ENCODE results near the gene DIS3L2.
"Not testable (repeated sequence)": the region's sequence is repeated elsewhere in the genome, so short reads cannot be mapped to it uniquely, and the experiment has no call there.

DIS3L2 gene

DNA sequence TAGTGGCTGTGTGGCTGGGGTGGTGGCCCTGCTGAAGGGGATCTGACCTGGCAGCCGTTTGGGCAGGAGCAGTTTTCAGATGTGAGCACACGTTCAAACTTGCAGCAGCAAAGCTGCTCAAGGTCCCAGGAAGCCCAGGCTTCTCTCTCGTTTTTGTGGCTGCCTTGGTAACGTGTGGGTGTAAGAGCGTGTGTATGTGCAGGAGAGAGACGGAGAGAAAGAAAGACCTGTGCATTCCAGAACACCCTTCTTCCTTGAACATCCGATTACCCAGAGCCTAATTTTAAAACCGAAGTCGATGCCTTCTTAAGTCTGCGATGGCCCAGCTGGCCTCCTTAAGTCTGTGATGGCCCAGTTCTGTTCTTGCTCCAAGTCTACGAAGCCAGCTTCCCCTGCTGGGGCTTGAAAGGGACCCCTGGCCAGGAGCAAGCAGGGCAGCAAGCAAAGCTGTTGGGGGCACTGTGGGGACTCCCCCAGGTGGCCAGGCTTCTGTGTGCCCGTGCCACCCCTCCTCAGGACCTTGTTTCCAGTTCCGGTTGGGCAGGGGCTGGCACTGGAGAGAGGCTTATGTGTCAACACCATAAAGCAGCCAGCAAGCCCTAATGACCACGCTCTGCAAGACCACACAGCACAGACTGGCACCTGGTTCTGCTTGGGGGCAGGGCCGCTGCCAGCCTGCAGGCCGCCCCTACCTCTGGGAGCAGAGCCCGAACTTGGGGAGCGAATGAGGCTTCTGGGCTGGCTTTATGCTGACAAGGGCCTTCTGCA lies 361.2 kb downstream of the DIS3L2 start:
- Histone ChIP-seq H3K36me3 (ENCODE audit: insufficient read depth, low read length) (no peaks in the 10 kb centered on the region), H3K27me3 (ENCODE audit: insufficient read depth, low read length, poor library complexity, severe bottlenecking) (no peaks in the 10 kb centered on the region), H3K9me3 (ENCODE audit: insufficient read depth, low read depth, low read length) (no peaks in the 10 kb centered on the region), H3F3A (ENCODE audit: low read depth) (no peaks in the 10 kb centered on the region), H3K4me2 (ENCODE audit: low read depth, low read length, poor library complexity, severe bottlenecking) (no peak overlapping the region), H3K9me2 (replicated peaks; ENCODE audit: low read depth, low read length) (no peaks in the 10 kb centered on the region), H3K4me1 (ENCODE audit: insufficient read depth, low read length, poor library complexity, severe bottlenecking) (peaks cover 54% of the 10 kb centered on the region), H3K79me2 (ENCODE audit: insufficient read depth, low read length) (no peaks in the 10 kb centered on the region; the same call in 1 of the 2 replicates), H2AFZ (ENCODE audit: low read length) (no peak overlapping the region), H4K20me1 (ENCODE audit: insufficient read depth, low read length, poor library complexity, severe bottlenecking) (peaks cover 3% of the 10 kb centered on the region), H3K4me3 (ENCODE audit: low read length, poor library complexity, severe bottlenecking) (no peak overlapping the region), H3K9ac (ENCODE audit: low read depth, low read length, poor library complexity, severe bottlenecking) (peak overlapping the region; percentile 27)
- TF ChIP-seq EZH2phosphoT487 (IDR thresholded peaks at IDR 0.05; ENCODE audit: borderline replicate concordance): no peak
- TF ChIP-seq, protein P1, sequence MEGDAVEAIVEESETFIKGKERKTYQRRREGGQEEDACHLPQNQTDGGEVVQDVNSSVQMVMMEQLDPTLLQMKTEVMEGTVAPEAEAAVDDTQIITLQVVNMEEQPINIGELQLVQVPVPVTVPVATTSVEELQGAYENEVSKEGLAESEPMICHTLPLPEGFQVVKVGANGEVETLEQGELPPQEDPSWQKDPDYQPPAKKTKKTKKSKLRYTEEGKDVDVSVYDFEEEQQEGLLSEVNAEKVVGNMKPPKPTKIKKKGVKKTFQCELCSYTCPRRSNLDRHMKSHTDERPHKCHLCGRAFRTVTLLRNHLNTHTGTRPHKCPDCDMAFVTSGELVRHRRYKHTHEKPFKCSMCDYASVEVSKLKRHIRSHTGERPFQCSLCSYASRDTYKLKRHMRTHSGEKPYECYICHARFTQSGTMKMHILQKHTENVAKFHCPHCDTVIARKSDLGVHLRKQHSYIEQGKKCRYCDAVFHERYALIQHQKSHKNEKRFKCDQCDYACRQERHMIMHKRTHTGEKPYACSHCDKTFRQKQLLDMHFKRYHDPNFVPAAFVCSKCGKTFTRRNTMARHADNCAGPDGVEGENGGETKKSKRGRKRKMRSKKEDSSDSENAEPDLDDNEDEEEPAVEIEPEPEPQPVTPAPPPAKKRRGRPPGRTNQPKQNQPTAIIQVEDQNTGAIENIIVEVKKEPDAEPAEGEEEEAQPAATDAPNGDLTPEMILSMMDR (conservative IDR thresholded peaks at IDR 0.05; ENCODE audit: low read length): no peak

DNA sequence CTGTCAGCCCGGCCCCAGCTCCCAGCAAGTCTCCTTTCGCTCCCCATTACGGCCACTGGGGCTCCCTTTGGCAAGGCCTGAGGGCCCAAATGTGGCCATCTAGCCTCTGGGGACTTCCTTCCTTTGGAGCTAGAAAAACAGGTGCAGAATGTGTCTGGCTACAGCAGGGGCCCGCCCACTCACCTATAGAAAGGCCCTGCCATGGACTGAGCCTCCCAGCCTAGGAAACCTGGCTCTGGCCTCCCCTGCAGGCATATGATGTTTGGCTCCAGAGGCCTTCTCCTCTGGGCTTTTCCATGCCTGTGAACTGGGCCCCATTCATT lies 361.8 kb downstream of the DIS3L2 start:
- H3K4me3 ChIP-seq (ENCODE audit: low read length, poor library complexity, severe bottlenecking): no peak overlapping the region
- H3K79me2 ChIP-seq (ENCODE audit: insufficient read depth, low read length): no peaks in the 10 kb centered on the region; the same call in 1 of the 2 replicates
- no peaks in the 10 kb centered on the region for H3K9me2 ChIP-seq (replicated peaks; ENCODE audit: low read depth, low read length)
- H3K9me3 ChIP-seq (ENCODE audit: insufficient read depth, low read depth, low read length): no peaks in the 10 kb centered on the region
- H3K27me3 ChIP-seq (ENCODE audit: insufficient read depth, low read length, poor library complexity, severe bottlenecking): no peaks in the 10 kb centered on the region
- peaks cover 3% of the 10 kb centered on the region for H4K20me1 ChIP-seq (ENCODE audit: insufficient read depth, low read length, poor library complexity, severe bottlenecking)
- no peak overlapping the region for H3K9ac ChIP-seq (ENCODE audit: low read depth, low read length, poor library complexity, severe bottlenecking)
- peaks cover 54% of the 10 kb centered on the region for H3K4me1 ChIP-seq (ENCODE audit: insufficient read depth, low read length, poor library complexity, severe bottlenecking)
- no peaks in the 10 kb centered on the region for H3K36me3 ChIP-seq (ENCODE audit: insufficient read depth, low read length)
- TF ChIP-seq EZH2phosphoT487 (IDR thresholded peaks at IDR 0.05; ENCODE audit: borderline replicate concordance): no peak
- TF ChIP-seq, protein P1 (conservative IDR thresholded peaks at IDR 0.05; ENCODE audit: low read length): no peak
- no peaks in the 10 kb centered on the region for H3F3A ChIP-seq (ENCODE audit: low read depth)
- no peak overlapping the region for H3K4me2 ChIP-seq (ENCODE audit: low read depth, low read length, poor library complexity, severe bottlenecking)
- H2AFZ ChIP-seq (ENCODE audit: low read length): no peak overlapping the region

DNA sequence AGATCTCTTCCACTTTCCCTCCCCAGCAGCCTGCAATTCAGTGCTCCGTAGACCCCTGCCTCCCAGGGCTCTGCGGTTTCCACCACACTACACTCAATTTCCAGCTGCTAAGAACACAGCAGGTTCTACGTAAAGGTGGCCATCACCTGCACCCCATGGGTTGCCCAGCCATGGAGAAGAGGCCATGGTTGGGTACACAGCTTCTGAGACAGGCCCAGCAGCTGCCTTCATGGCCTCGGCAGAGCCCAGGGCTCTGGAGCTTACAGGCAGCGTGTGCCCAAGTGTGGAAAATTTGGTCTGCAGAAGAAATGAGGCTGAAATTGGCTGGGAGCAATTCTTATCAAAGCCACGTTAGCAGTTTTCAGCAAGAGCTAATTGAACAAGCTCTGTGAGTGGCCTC lies 362.5 kb downstream of the DIS3L2 start:
- not testable (repeated sequence) for H3K9ac ChIP-seq (ENCODE audit: low read depth, low read length, poor library complexity, severe bottlenecking); H3K9me2 ChIP-seq (replicated peaks; ENCODE audit: low read depth, low read length); H3K27me3 ChIP-seq (ENCODE audit: insufficient read depth, low read length, poor library complexity, severe bottlenecking); H2AFZ ChIP-seq (ENCODE audit: low read length); H3K4me3 ChIP-seq (ENCODE audit: low read length, poor library complexity, severe bottlenecking); H3F3A ChIP-seq (ENCODE audit: low read depth); H3K9me3 ChIP-seq (ENCODE audit: insufficient read depth, low read depth, low read length); H3K79me2 ChIP-seq (ENCODE audit: insufficient read depth, low read length); H4K20me1 ChIP-seq (ENCODE audit: insufficient read depth, low read length, poor library complexity, severe bottlenecking); H3K4me2 ChIP-seq (ENCODE audit: low read depth, low read length, poor library complexity, severe bottlenecking); H3K36me3 ChIP-seq (ENCODE audit: insufficient read depth, low read length)
- TF ChIP-seq, protein P1 (conservative IDR thresholded peaks at IDR 0.05; ENCODE audit: low read length): 0 out of 2 replicates have a peak, but pooled peaks have one; percentile 10
- peaks cover 49% of the 10 kb centered on the region for H3K4me1 ChIP-seq (ENCODE audit: insufficient read depth, low read length, poor library complexity, severe bottlenecking)
